Loucy (cell line): ENCODE results near the gene COPS6.
A peak's percentile ranks its signal among the peaks of the same experiment; 100 is the strongest.

Experiments used
- H2AFZ ChIP-seq: fragments of 200-600 bp; sonication (generic); 2 replicates; pipeline ENCODE4 v1.6.0; 2016; ENCODE audit warnings: antibody characterized with exemption, mild to moderate bottlenecking, low read length, moderate library complexity
- H3F3A ChIP-seq: fragments of 200-600 bp; 2 replicates; pipeline ENCODE4 v1.6.0; 2016; ENCODE audit warnings: antibody characterized with exemption, low read depth, mild to moderate bottlenecking
- H3K27me3 ChIP-seq: fragments of 200-600 bp; sonication (generic); 2 replicates; pipeline ENCODE4 v1.6.1; 2014; ENCODE audit warnings: low read length, mild to moderate bottlenecking; ENCODE audit not compliant: insufficient read depth, poor library complexity, severe bottlenecking
- H3K36me3 ChIP-seq: fragments of 200-600 bp; sonication (generic); 2 replicates; pipeline ENCODE4 v1.6.1; 2016; ENCODE audit warnings: low read length; ENCODE audit not compliant: insufficient read depth
- H3K4me1 ChIP-seq: fragments of 200-600 bp; sonication (generic); 2 replicates; pipeline ENCODE4 v1.5.1; 2014; ENCODE audit warnings: low read length, mild to moderate bottlenecking; ENCODE audit not compliant: insufficient read depth, poor library complexity, severe bottlenecking
- H3K4me2 ChIP-seq: fragments of 200-600 bp; sonication (generic); 2 replicates; pipeline ENCODE4 v1.6.0; 2014; ENCODE audit warnings: antibody characterized with exemption, low read length, low read depth, mild to moderate bottlenecking; ENCODE audit not compliant: poor library complexity, severe bottlenecking
- H3K4me3 ChIP-seq: fragments of 200-600 bp; sonication (generic); 2 replicates; pipeline ENCODE4 v1.5.1; 2014; ENCODE audit warnings: low read length, mild to moderate bottlenecking, mixed read lengths; ENCODE audit not compliant: poor library complexity, severe bottlenecking
- H3K79me2 ChIP-seq: fragments of 200-600 bp; sonication (generic); 2 replicates; pipeline ENCODE4 v1.6.1; 2014; ENCODE audit warnings: low read length; ENCODE audit not compliant: insufficient read depth
- H3K9ac ChIP-seq: fragments of 200-600 bp; sonication (generic); 2 replicates; pipeline ENCODE4 v1.6.0; 2014; ENCODE audit warnings: mild to moderate bottlenecking, low read depth, low read length, moderate library complexity; ENCODE audit not compliant: poor library complexity, severe bottlenecking
- H3K9me2 ChIP-seq: fragments of 200-600 bp; sonication (generic); replicated peaks from 2 replicates; pipeline ENCODE4 v1.6.1; 2016; ENCODE audit warnings: low read depth, low read length, mixed read lengths
- H3K9me3 ChIP-seq: fragments of 200-600 bp; sonication (generic); 2 replicates; pipeline ENCODE4 v1.6.1; 2014; ENCODE audit warnings: mild to moderate bottlenecking, antibody characterized with exemption, low read length, low read depth; ENCODE audit not compliant: insufficient read depth
- H4K20me1 ChIP-seq: fragments of 200-600 bp; sonication (generic); 2 replicates; pipeline ENCODE4 v1.6.0; 2014; ENCODE audit warnings: antibody characterized with exemption, low read length, mild to moderate bottlenecking; ENCODE audit not compliant: insufficient read depth, poor library complexity, severe bottlenecking
- CTCF ChIP-seq: fragments of 200-600 bp; sonication (generic); conservative IDR thresholded peaks from 2 replicates; pipeline ENCODE4 v1.5.1; 2014; ENCODE audit warnings: mild to moderate bottlenecking, antibody characterized with exemption, low read length
- EZH2phosphoT487 ChIP-seq: fragments of 200-600 bp; IDR thresholded peaks from 2 replicates; pipeline ENCODE4 v1.6.1; 2018; ENCODE audit warnings: antibody characterized with exemption, mild to moderate bottlenecking, moderate library complexity, borderline replicate concordance

Gene COPS6

GRCh38 chr7:100085515-100085914, 3.3 kb upstream of the COPS6 start:
- Histone ChIP-seq H3K27me3 (no peaks in the 10 kb centered on the region), H3K4me3 (no peak overlapping the region), H3K9me3 (no peaks in the 10 kb centered on the region), H4K20me1 (peaks cover 9% of the 10 kb centered on the region), H3K36me3 (no peaks in the 10 kb centered on the region), H3K4me1 (peaks cover 15% of the 10 kb centered on the region), H3K9me2 (no peaks in the 10 kb centered on the region), H3F3A (0 out of 2 replicates have a peak, but pooled peaks cover under 1% of the 10 kb centered on the region), H3K4me2 (no peak overlapping the region), H3K9ac (no peak overlapping the region), H3K79me2 (peaks cover 37% of the 10 kb centered on the region), H2AFZ (no peak overlapping the region)
- TF ChIP-seq EZH2phosphoT487 (no peak), CTCF (no peak)

GRCh38 chr7:100087055-100087750, 1.6 kb upstream of the COPS6 start:
- Histone ChIP-seq H3K9ac (no peak overlapping the region), H3K4me3 (no peak overlapping the region), H2AFZ (no peak overlapping the region), H3K27me3 (no peaks in the 10 kb centered on the region), H3F3A (0 out of 2 replicates have a peak, but pooled peaks cover 11% of the 10 kb centered on the region), H3K9me2 (no peaks in the 10 kb centered on the region), H3K36me3 (peaks cover 15% of the 10 kb centered on the region; the same call in 1 of the 2 replicates), H3K9me3 (no peaks in the 10 kb centered on the region), H3K4me1 (peaks cover 19% of the 10 kb centered on the region), H3K4me2 (no peak overlapping the region), H3K79me2 (peaks cover 28% of the 10 kb centered on the region; the same call in 1 of the 2 replicates), H4K20me1 (peaks cover 9% of the 10 kb centered on the region)
- TF ChIP-seq CTCF, result no peak
- TF ChIP-seq EZH2phosphoT487, result no peak

- Histone ChIP-seq H3K4me3 (peak overlapping the region; percentile 97), H4K20me1 (peaks cover 17% of the 10 kb centered on the region), H3K9me2 (no peaks in the 10 kb centered on the region), H3K36me3 (peaks cover 24% of the 10 kb centered on the region; the same call in 1 of the 2 replicates), H3K27me3 (no peaks in the 10 kb centered on the region), H3K4me1 (peaks cover 19% of the 10 kb centered on the region), H3K9ac (peak overlapping the region; percentile 97), H3K4me2 (peak overlapping the region; percentile 98), H3F3A (peaks cover 20% of the 10 kb centered on the region; the same call in 1 of the 2 replicates), H3K79me2 (peaks cover 31% of the 10 kb centered on the region; the same call in 1 of the 2 replicates), H3K9me3 (no peaks in the 10 kb centered on the region), H2AFZ (peak overlapping the region; percentile 96)
- TF ChIP-seq EZH2phosphoT487 (no peak), CTCF (no peak)
Measured at GRCh38 chr7:100088095-100088620, 611 bp upstream of the COPS6 start.
